Measurements from ENCODE around the gene REXO2.

The REXO2 gene

GRCh38 chr11:114478768-114479167 is 39.5 kb downstream of the REXO2 start:
- TF ChIP-seq CTCF (IDR thresholded peaks at IDR 0.05; ENCODE audit: insufficient read depth, low read depth, low read length, missing control alignments), result no peak
- no peak overlapping the region for H3K4me3 ChIP-seq (ENCODE audit: low read depth, low read length)
- no peak for DNase-seq (ENCODE audit: low read depth)

- no peak for TF ChIP-seq CTCF (IDR thresholded peaks at IDR 0.05; ENCODE audit: insufficient read depth, low read depth, low read length, missing control alignments)
- DNase-seq (ENCODE audit: low read depth), result no peak
These were observed 40.1 kb downstream of the REXO2 start for GRCh38 chr11:114479331-114479730.

DNA sequence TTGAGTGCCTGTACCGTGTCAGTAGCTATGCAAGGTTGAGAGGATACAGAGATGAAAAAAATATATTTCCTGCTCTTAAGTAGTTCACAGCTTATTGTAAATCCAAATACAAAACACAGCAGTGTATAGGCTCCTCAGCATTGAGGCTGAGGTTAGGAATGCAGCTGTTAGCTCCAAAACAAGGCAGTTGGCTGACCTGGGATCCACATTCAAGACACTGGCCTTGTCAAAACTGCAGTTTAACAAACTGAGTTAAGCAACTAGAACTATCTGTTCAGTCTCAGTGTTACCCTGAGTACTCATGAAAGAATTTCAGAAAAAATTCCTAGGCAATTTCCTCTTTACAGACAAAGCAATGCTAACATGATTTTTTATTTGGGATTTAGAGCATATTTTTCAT is 42.8 kb downstream of the REXO2 start:
- no peak overlapping the region for H3K4me3 ChIP-seq (ENCODE audit: low read depth, low read length)
- no peak for DNase-seq (ENCODE audit: low read depth)
- TF ChIP-seq CTCF (IDR thresholded peaks at IDR 0.05; ENCODE audit: insufficient read depth, low read depth, low read length, missing control alignments), result no peak

More at GRCh38 chr11:114479331-114479730, 40.1 kb downstream of the REXO2 start:
- no peak overlapping the region for H3K4me3 ChIP-seq (ENCODE audit: low read depth, low read length)

DNA sequence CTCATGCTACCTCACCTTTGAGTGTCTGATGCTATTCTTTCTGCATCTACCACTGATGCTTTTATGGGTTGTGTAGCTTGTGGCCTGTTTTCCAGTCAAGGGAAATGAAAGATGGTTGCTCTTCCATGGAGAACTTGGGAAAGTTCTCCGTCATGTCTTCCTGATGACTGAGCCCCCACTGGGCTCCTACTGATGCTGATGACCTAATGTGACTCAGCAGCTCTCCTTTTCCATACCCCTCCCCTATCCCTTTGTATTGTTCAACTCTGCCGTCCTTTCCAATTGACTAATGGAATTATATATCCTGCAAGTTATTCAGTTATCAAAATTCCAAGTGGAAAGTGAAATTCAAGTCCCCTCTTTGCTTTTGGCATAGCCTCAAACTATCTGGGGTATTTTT is 44.7 kb downstream of the REXO2 start:
- TF ChIP-seq CTCF (IDR thresholded peaks at IDR 0.05; ENCODE audit: insufficient read depth, low read depth, low read length, missing control alignments), result no peak
- DNase-seq (ENCODE audit: low read depth), result no peak
- H3K4me3 ChIP-seq (ENCODE audit: low read depth, low read length), result no peak overlapping the region

DNA sequence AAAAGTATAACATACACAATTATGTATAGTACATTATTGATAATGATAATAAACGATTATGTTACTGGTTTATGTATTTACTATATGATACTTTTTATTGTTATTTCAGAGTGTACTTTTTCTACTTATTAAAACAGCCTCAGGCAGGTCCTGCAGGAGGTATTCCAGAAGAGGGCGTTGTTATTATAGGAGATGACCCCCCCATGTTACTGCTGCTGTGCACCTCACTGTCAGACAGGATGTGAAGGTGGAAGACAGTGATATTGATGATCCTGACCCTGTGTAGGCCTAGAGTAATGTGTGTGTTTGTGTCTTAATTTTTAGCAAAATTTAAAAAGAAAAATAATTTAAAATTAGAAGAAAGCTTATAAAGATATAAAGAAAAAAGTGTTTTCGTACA is 57.6 kb downstream of the REXO2 start:
- no peak for TF ChIP-seq CTCF (IDR thresholded peaks at IDR 0.05; ENCODE audit: insufficient read depth, low read depth, low read length, missing control alignments)
- no peak for DNase-seq (ENCODE audit: low read depth)
- H3K4me3 ChIP-seq (ENCODE audit: low read depth, low read length), result no peak overlapping the region

DNA sequence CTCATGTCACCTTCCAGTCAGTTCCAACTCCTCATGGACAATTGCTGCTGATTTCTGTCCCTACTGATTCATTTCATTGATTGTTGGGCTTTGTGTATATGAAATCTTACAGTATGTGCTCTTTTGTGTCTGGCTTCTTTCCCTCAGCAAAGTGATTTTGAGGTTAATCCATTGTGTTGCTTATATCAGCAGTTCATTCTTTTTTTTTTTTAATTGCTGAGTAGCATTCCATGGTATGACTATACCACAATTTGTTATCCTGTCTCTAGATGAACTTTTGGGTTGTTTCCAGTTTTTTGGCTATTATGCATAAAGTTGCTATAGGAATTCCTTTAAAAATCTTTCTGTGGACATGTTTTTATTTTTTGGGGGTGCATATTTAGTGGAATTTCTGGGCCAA is 60.5 kb downstream of the REXO2 start:
- DNase-seq (ENCODE audit: low read depth), result no peak
- H3K4me3 ChIP-seq (ENCODE audit: low read depth, low read length), result no peak overlapping the region
- TF ChIP-seq CTCF (IDR thresholded peaks at IDR 0.05; ENCODE audit: insufficient read depth, low read depth, low read length, missing control alignments), result no peak
